ENCODE data around the gene THRAP3.

The THRAP3 gene

DNA sequence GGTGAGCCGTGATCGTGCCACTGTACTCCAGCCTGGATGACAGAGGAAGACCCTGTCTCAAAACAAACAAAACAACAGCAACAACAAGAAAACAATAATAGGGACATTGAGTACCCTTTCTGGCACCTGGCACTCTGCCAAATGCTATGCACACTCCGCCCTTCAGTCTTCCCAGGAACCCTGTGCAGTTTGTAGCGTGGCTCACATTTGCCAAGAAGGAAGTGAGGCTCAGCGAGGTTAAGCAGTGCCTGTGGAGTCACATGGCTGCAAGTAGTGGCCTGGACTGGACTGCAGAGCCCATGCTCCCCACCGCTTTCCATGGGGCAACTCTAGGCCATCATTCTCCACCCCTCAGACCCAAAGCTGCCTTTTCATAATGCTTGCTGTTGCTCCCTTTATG, 104.5 kb downstream of the THRAP3 start:
- no peak for DNase-seq

DNA sequence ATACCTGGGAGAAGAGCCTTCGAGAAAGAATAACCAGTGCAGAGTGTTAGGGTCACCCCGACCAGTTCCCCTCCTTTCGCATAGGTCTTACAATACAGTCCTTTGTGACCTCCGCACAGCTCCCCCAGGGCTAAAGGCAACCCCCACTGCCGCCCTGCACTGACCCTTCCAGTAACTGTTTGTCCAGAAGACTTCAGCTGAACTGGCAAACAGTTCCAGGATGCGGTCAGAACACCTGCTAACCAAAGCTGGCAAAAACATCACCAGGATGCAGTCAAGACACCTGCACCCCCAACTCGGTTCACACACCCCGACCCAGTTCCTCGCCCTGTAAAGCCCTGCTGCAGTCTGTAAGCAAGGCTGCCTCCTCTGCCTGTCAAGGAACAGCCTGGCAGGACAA, 105.6 kb downstream of the THRAP3 start:
- DNase-seq = no peak

DNA sequence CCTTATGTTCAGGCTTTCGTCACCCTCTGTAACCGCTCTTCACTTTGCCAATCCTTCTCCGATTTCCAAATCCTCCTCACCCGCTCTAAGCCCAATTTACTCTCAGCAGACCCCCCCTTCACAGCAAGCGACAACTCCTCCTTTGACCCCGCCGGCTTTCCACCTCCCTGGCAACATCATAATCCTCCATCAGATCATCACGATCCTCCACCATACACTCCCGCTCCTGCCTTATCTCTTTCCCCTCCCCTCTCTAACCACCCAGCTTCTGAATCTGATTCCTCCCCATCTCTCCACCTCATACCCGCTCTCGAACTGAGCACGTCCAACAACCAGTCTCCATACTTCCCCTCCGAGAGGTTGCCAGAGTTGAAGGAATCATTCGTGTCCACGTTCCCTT, 106.7 kb downstream of the THRAP3 start:
- DNase-seq = no peak

DNA sequence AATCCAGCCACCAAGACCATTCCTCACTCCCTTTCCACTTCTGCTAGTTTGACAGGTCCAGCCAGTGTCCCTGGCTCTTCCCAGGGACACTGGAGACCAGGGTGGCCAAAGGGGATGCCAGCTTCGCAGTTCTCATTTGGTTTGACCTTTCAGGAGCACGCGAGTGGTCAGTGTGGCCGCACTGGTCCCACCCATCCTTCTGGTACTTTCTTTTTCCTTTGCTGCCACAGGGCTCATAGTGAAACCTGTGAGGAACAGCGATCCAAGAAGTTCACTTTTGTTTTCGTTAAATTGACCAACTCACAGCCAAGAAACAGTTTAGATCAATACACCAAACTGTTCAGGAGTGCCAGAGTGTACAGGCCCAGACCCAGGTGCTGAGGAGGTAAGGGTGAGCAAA, 113.6 kb downstream of the THRAP3 start:
- DNase-seq = no peak

DNA sequence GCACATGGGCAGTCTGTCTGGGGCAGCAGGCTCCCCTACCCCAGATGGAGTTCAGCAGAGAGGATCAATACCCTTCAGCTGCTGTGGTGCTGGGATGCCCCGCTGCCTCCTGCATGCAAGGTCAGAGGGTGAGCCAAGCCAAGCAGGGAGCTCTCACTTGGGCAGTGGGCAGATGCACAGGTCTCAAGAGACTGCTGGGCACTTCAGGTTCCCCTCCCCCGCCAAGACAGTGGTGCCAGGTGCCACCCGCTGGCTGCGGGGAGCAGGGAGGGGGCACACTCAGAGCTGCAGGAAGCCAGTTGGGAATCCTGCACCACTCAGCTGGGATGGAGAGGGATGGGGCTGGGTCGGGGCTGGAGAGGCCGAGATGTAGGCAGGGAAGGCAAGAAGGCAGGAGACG, 115.0 kb downstream of the THRAP3 start:
- DNase-seq = no peak

DNA sequence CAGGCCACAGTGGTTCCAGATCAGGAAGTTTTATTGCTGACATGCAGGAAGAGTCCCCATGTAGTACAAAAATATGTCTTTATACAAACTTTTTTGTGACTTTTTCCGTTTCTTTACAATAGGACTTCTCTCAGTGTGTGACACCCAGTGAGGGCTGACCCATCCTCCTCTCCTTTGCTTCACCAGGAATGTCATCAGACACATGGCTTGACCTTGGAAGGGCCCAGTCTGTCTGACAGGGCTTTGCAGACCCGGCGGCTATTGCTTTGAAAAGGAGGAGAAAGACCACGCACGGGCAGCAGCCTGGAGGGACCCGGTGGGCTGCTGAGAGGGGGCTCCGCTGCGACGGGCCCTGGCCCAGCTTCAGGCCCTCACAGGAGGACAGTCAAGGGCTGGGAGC, 115.4 kb downstream of the THRAP3 start:
- no peak for DNase-seq

DNA sequence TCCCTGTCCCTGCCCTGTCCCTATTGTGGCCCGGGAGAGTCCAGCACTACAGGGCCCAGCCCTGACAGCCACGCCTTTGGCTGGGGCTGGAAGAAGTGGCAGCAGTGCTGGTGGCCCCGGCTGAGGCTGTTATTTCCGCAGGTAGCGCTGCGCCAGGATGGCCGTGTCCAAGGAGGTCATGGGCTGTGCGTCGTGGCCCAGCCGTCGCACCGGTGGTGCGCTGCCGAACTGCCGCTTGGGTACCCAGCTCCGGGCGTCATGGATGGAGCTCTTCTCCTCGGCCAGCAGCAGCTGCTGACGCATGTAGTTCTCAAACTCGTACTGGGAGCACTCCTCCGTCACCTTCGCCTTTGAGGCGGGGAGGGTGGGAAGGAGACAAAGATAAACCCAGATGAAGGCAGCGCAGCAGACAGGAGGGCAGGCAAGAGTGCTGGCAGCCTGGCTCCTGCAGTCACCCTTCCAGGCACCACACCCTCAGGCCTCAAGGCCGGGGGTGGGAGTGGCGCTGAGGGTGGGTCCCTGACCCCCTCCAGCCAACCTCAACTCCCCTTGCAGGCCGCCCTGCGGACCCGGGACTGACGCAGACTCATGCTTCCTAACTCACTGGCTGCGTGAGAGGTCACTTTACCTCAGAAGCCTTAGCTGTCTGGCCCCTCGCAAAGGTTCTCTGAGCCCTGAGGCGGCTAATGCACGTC, 117.5 kb downstream of the THRAP3 start:
- DNase-seq = no peak

DNA sequence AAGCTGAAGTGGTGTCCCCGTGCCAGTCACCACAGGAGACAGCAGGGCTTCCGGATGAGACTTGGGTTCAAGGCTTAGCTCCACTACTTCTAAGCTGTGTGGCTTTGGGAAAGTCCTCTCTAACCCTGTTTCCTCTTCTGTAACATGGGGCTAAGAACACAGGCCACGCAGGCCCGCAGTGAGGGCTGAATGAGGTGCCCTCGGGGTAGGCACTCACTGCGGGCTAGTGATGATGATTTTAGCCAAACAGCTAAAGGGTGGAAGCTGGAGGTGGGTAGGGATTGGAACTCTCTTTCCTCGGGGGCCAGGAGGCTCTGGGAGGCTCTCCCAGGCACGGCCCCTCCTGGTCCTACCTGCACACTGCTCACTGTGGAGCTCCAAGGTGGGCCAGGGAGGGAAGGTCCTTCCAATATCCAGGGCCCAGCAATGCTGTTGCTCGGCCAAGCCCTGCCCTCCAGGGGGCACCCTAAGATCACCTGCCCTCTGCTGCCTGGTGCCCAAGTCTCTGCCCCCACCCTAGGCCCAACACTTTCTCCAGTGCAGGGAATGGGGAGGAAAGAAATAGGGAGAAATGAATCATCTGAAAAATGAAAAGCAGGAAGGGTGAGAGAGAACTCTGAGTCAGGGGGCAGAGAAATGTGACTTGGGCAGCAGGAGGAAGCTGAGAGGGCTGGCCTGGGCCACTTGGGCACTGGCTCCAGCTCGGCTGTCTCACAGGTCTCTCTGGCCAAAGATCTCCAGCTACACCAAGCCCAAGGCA, 118.4 kb downstream of the THRAP3 start:
- peak in 2 of 4 experiments; percentile 37 to 65 for DNase-seq

DNA sequence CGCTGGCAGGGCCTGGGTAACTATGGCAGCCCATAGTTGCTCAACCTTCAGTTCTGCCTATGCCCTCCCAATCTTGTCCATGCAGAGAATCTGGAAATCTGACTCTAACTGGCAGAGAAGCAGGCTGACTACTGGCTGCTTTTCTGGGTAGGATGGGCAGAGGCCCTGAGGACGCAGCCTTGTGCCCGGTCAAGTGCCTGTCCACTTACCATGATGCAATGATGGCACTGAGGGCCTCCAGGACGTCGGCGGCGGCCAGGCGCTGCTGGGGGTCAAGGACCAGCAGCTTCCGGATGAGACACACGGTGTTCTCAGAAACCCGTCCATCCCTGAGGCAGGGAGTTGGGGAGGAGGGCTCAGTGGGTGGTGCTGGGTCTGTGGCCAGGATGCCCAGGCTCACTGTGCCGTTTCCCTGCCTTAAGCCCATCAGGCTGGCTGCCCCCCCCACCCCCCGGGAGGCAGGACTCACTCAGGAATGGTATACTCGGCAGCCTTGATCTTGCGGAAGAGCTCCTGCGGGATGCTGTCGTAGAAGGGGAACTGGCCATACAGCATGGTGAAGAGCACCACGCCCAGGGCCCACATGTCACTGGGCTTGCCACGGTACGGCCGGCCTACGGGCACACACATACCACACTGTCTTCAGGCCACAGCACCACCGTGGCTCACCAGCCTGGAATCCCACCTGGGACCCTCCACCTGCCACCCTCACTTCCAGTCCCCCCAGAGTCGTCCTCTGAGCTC, 119.6 kb downstream of the THRAP3 start:
- no peak for DNase-seq

DNA sequence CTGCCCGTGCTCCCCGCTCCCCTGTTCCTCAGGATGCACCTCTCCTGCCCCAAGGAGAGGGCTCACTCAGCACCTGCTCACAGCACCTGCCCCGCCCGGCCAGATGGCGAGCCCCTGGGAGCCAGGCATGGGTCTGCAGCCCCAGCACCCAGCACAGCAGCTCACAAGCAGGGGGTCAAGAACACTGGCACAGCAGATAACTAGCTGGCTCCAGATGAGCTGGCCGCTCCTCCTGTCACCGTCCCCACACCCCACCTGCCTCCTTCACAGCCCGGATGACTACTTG, 120.1 kb downstream of the THRAP3 start:
- no peak for DNase-seq

DNA sequence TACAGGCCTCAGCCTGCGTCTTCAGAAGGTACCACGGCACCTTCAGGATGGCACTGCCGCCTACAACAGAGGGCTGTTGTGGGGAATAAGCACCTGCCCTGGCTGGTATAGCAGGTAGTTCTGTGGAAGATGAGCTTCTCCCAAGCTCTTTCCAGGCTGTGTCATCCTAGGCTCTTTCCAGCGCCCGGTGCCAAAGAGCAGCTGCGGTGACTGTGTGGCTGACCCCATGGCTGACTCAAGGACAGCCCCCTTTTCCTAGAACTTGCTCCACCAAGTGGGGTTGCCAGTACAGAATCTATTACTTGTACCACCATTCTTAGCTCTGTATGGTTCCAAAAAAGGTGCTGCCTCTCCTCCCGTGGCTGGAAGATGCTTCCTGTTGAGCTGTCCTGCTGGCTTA, 121.1 kb downstream of the THRAP3 start:
- DNase-seq = no peak

DNA sequence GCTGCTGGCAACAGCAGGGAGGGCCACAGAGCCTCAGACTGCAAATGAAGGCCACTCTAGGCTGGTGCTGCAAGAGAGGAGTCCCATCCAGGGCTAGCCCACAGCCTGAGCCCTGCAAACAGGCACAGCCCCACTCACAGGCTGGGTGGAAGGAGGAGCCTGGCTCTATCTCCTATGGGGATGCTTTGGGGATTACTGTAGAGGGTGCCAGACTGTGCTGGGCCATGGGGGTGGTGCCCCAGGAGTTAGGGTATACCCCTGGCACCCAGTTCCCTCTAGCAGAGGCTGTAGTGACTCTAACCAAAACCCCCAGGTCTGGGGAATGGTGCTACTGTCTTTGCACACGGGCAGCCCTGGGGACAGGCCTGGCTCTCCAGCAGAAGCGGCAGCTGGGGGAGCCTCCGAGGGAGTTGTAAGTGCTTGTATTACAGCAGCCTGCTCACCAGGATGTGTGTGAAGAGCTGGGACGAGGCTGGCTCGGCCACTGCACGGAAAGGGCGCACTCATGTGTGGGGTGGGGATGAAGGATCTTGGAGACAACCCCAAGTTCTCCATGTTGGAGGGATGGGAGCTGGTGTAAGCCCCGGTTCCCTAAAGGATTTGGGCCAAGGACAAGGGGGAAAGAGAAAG, 122.6 kb downstream of the THRAP3 start:
- DNase-seq = no peak

DNA sequence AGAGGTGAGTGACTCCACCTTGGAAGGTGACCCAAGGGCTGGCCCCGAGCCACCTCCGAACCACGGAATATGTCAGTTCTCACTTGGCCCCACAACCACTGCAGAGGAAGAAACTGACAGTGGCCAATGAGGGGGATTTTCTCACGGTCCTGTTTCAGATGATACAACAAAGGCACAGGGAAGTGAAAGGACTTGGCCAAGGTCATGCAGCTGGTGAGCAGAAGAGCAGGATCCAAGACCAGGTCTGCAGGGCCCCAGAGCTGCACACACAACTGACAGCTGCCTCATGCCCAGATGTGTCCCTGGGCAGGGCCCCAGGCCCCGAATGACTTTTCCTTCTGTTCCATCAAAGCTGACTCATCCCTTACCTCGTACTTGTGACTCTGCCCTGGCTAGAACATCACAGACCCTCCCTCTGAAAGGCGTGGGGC, 125.0 kb downstream of the THRAP3 start:
- no peak for DNase-seq

DNA sequence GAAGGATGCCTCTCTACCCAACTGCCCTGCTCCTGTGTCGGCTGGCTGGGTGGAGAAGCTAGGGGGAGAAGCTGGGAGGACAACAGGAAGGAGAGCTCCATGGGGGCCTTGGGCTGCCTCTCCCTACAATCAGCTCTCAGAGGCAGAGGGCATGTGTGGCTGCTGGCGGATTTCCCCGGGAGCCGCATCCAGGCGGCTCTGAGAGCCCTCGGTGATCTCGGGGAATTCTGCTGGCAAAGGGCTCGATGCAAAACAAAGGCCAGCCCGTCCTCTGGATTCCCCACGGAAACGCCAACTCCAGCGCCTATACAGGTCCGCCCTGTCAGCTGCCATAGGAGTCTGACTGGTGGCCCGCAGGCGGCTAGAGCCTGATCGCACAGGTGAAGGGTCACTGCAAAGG, 125.6 kb downstream of the THRAP3 start:
- DNase-seq = no peak

DNA sequence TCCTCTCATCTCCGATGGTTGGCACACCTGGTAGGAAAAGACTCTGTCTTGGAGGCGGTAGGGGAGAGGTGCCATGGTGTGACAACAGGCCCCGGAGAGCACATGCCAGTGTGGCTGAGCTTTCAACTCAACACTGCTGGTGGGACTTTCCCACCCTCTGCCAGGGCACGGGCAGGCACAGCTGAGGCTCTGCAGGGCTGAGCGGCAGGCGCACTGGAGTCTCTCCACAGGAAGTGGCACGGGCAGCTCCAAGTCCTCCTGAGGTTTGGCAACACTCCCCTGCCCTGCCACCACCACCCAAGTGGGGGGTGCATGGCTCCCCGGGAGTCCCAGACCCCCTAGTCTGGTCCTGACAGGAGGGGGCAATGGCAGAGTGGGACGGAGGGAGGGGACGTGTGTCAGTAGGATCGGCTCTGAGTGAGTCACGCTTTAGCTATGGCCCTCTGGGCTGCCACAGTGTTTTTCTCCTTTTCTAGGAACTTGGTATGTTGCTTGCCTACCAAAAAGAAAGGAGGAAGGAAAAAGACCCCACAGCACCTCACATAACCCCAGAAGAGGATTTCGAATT, 126.5 kb downstream of the THRAP3 start:
- DNase-seq = peak in 2 of 4 experiments; percentile 22 to 30

DNA sequence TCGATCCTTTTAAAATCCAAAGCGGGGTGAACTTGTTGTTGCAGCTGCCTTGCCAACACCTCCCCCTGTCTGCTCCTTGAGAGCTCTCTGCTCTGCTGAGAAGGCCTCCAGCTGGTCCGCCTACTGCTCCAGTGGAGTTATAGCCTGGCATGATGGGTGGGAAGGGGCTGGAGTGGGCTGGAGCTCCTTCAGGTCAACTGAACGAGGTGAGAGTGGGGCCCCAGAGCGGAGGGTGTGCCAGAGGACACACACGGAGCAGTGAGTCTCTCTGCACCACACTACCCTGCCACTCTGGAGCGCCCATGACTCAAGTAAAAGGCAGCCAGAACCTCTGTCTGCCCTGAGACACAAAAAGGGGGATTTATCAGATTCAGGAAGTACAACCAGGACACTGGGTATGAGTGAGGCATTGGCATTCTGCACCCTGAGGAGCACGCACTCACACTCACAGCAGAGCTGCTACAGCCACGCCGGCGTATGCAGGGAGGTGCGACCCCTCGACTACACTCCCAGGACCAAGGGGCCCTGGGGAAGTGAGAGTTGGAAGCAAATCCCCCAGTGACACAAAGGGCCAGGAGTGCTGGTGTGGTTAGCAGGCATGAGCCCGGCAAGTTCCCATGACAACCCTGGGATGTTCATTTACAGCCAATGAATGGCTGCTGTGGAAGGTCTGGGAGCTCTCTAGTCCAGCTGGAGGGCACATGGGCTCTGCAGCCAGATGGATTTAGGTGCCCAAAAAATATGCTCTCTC, 127.2 kb downstream of the THRAP3 start:
- DNase-seq = no peak

DNA sequence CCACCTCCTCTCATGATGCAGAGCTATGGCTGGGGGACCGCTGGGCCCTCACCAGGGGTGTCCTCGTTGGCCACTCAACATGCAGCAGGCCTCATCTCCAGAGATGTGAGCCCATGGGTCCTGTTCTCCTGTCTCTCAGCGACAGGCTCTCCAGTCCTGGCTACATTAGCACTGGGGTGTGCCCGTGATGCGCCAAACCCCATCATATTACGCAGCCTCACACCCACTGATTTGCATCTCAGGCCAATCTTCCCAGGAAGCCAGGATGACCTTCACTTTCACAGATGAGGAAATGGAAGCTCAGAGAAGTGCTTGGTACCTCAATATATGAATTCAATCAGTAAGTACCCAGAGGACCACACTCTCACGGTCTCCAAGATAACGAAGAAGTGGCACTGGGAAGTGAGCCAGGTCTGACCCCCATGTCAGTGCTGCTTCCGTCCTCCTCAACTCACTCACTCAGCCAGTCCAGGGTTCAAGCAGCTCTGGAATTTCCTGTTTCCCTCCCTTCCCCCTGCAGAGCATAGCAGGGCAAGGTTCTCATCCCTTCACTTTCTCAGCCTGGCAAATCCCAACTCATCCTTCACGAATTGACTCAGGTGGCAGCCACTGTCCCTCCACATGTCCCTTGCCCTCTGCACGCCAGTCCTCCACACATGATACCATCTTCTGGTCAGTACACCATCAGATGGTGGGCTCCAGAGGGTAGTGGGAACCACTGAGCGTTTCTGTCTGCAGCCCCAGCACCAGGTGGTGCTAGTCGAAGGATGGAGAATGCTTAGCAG, 128.1 kb downstream of the THRAP3 start:
- no peak for DNase-seq

DNA sequence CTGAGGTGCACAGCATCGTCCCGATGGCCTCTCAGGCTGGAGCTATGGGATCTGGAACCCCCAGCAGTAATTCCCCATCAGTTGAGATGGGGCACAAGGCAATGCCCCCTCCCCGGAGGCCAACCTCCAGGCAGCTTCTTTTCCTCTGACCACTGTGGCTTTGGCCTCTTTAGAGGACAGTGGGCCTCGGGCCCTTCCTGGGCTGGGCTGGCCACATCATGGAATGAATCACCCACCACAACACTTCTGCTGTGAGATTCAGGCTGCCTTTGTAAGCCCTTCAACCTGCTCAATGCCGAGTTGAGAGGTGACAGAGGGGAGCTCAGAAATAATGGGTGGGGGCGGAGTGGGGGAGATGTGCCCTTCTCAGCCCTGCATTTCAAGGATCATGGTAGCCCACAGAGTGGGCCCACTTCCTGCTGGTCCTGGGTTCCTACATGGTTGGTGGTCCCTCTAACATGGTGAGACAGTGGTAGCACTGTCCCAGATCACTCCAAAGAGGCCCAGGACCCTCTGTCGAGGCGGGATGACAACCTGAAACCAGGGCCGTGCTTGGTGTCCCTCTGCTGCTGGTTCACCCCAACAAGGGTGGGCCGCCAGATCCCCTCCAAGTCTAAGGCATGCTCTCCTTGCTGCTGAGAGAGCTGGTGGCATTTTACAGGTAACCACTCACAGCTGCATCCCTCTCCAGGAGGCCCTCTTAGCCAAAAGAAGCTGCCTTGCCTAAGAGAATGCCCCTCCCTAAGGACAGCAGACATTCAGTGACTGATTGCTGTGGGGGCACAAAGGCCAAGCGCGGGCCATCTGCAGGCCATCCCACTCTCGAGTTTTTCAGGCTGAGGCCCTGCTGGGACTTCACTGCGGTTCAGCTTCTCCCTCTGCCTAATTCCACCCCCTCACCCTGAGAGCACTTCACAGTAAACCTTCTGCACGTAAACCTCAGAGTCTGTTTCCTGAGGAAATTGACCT, 129.0 kb downstream of the THRAP3 start:
- no peak for DNase-seq

DNA sequence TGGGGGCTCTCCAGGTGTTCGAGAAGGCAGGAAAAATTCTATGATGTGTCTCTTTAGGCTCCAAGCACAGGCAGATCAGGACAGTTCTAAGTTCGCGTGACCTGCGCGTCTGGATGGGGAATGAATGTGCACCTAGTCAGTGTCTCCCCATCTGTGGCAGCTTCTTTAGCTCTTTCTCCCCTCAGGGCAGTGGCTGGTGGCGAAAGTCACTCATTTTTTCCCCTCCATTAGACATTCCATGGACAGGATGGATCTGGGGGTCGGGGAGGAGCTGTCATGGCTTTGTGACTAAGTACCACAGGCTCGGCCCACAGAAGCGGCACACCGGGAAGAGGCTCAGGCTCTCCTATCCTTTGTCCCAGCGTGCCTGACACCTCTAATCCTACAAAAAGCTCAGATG, 130.2 kb downstream of the THRAP3 start:
- no peak for DNase-seq

All from activated naive CD4-positive, alpha-beta T cell (primary cell).